Astrocyte (in vitro differentiated cells and primary cell): ENCODE results near the gene LRMDA. TPM values are rescaled to one million over a fixed set of nuclear protein-coding genes. Genes with fewer than 3 reads are reported as not detected.

Source experiments
- DNase-seq: peaks from one replicate; pipeline ENCODE4 v3.0.0-alpha.2; 2010; ENCODE audit warnings: low read depth
- FAIRE-seq: peaks from 2 replicates; lab custom pipeline; 2011; peaks lifted over from hg19 to GRCh38; lab: Jason Lieb, UNC
- H2AFZ ChIP-seq: 2 replicates; pipeline ENCODE4 v1.6.0; 2012; ENCODE audit warnings: low read depth, low read length, inconsistent platforms
- H3K27ac ChIP-seq: 2 replicates; pipeline ENCODE4 v1.5.1; 2011; ENCODE audit warnings: low read depth, low read length, inconsistent platforms
- H3K27me3 ChIP-seq: 2 replicates; pipeline ENCODE4 v1.6.0; 2011; ENCODE audit warnings: low read length, inconsistent platforms; ENCODE audit not compliant: insufficient read depth
- H3K36me3 ChIP-seq: 2 replicates; pipeline ENCODE4 v1.5.1; 2011; ENCODE audit warnings: low read length, inconsistent platforms; ENCODE audit not compliant: insufficient read depth
- H3K4me1 ChIP-seq: 2 replicates; pipeline ENCODE4 v1.5.1; 2011; ENCODE audit warnings: low read length, inconsistent platforms; ENCODE audit not compliant: insufficient read depth
- H3K4me2 ChIP-seq: 2 replicates; pipeline ENCODE4 v1.6.0; 2012; ENCODE audit warnings: low read length, inconsistent platforms
- H3K4me3 ChIP-seq: 2 replicates; pipeline ENCODE4 v1.5.1; 2011; ENCODE audit warnings: low read depth, mild to moderate bottlenecking, low read length, inconsistent platforms; ENCODE audit not compliant: insufficient read depth
- H3K79me2 ChIP-seq: 2 replicates; pipeline ENCODE4 v1.6.0; 2012; ENCODE audit warnings: mild to moderate bottlenecking, low read length, inconsistent platforms; ENCODE audit not compliant: insufficient read depth
- H3K9ac ChIP-seq: 2 replicates; pipeline ENCODE4 v1.6.0; 2012; ENCODE audit warnings: mild to moderate bottlenecking, low read length, inconsistent platforms
- H3K9me3 ChIP-seq: 2 replicates; pipeline ENCODE4 v1.5.1; 2012; ENCODE audit warnings: low read depth, mild to moderate bottlenecking, low read length, inconsistent platforms; ENCODE audit not compliant: insufficient read depth
- H4K20me1 ChIP-seq: 2 replicates; pipeline ENCODE4 v1.6.0; 2012; ENCODE audit warnings: low read length, inconsistent platforms; ENCODE audit not compliant: insufficient read depth
- H3K27ac Mint-ChIP-seq: one replicate; pipeline ENCODE4 v1.8.0; 2021; ENCODE audit warnings: mild to moderate bottlenecking, mixed read lengths; ENCODE audit not compliant: unreplicated experiment
- H3K27me3 Mint-ChIP-seq: one replicate; pipeline ENCODE4 v1.8.0; 2021; ENCODE audit warnings: low read depth, mixed read lengths; ENCODE audit not compliant: unreplicated experiment
- H3K36me3 Mint-ChIP-seq: one replicate; pipeline ENCODE4 v1.8.0; 2021; ENCODE audit warnings: low read depth, mixed read lengths; ENCODE audit not compliant: unreplicated experiment
- H3K4me1 Mint-ChIP-seq: one replicate; pipeline ENCODE4 v1.8.0; 2021; ENCODE audit warnings: low read depth, mixed read lengths; ENCODE audit not compliant: unreplicated experiment
- H3K4me3 Mint-ChIP-seq: one replicate; pipeline ENCODE4 v1.8.0; 2021; ENCODE audit warnings: mild to moderate bottlenecking, moderate library complexity, mixed read lengths; ENCODE audit not compliant: unreplicated experiment
- H3K9me3 Mint-ChIP-seq: one replicate; pipeline ENCODE4 v1.8.0; 2021; ENCODE audit warnings: mild to moderate bottlenecking, mixed read lengths; ENCODE audit not compliant: unreplicated experiment
- CTCF ChIP-seq: IDR thresholded peaks from 2 replicates; pipeline ENCODE4 v1.5.1; 2011; ENCODE audit warnings: low read depth, mild to moderate bottlenecking, inconsistent platforms, low read length, moderate library complexity; ENCODE audit not compliant: insufficient read depth
- EZH2 ChIP-seq: IDR thresholded peaks from 2 replicates; pipeline ENCODE4 v1.6.1; 2012; ENCODE audit warnings: mild to moderate bottlenecking, low read length, inconsistent platforms; ENCODE audit not compliant: insufficient read depth
- total RNA-seq: library from RNA; stranded (reverse); gene quantifications from 2 replicates; pipeline ENCODE4 v1.2.1, GENCODE V29; 2021

The LRMDA gene
- total RNA-seq, 1 donor from 2014 or later = 2.7 TPM

- Histone ChIP-seq H3K9me3 (no peaks in the 10 kb centered on the region), H3K4me1 (peaks cover 7% of the 10 kb centered on the region), H4K20me1 (no peaks in the 10 kb centered on the region), H2AFZ (no peak overlapping the region), H3K4me2 (no peak overlapping the region), H3K79me2 (no peaks in the 10 kb centered on the region), H3K27me3 (no peaks in the 10 kb centered on the region), H3K4me3 (no peak overlapping the region), H3K36me3 (no peaks in the 10 kb centered on the region), H3K27ac (no peak overlapping the region), H3K9ac (no peak overlapping the region)
- Mint-ChIP-seq H3K36me3 (no peaks in the 10 kb centered on the region), H3K9me3 (peaks cover 3% of the 10 kb centered on the region), H3K4me3 (no peak overlapping the region), H3K27ac (no peak overlapping the region), H3K27me3 (peaks cover 4% of the 10 kb centered on the region), H3K4me1 (peaks cover 13% of the 10 kb centered on the region)
- DNase-seq (no peak), FAIRE-seq (no peak)
- TF ChIP-seq EZH2 (no peak), CTCF (no peak)
Observed at GRCh38 chr10:76106611-76107010, 675.2 kb downstream of the LRMDA start.

GRCh38 chr10:76108563-76109359 is 677.3 kb downstream of the LRMDA start:
- no peaks in the 10 kb centered on the region for H4K20me1 ChIP-seq
- no peak overlapping the region for H3K4me2 ChIP-seq
- H2AFZ ChIP-seq = no peak overlapping the region
- H3K27me3 Mint-ChIP-seq = peaks cover 4% of the 10 kb centered on the region
- no peak overlapping the region for H3K4me3 Mint-ChIP-seq
- no peaks in the 10 kb centered on the region for H3K79me2 ChIP-seq
- no peaks in the 10 kb centered on the region for H3K27me3 ChIP-seq
- peaks cover 4% of the 10 kb centered on the region for H3K4me1 ChIP-seq
- no peaks in the 10 kb centered on the region for H3K36me3 ChIP-seq
- DNase-seq (no peak), FAIRE-seq (no peak)
- no peak overlapping the region for H3K9ac ChIP-seq
- no peaks in the 10 kb centered on the region for H3K36me3 Mint-ChIP-seq
- H3K4me3 ChIP-seq = no peak overlapping the region
- TF ChIP-seq CTCF = no peak
- no peak for TF ChIP-seq EZH2
- H3K9me3 ChIP-seq = no peaks in the 10 kb centered on the region
- H3K27ac ChIP-seq = no peak overlapping the region
- H3K9me3 Mint-ChIP-seq = no peaks in the 10 kb centered on the region
- peaks cover 17% of the 10 kb centered on the region for H3K4me1 Mint-ChIP-seq
- no peak overlapping the region for H3K27ac Mint-ChIP-seq

GRCh38 chr10:76111404-76111803 is 680.0 kb downstream of the LRMDA start:
- H3K4me3 ChIP-seq = no peak overlapping the region
- H3K9me3 ChIP-seq = no peaks in the 10 kb centered on the region
- peaks cover 38% of the 10 kb centered on the region for H3K4me1 Mint-ChIP-seq
- no peak overlapping the region for H3K27ac Mint-ChIP-seq
- H3K27ac ChIP-seq = no peak overlapping the region
- H3K9me3 Mint-ChIP-seq = no peaks in the 10 kb centered on the region
- no peaks in the 10 kb centered on the region for H3K27me3 ChIP-seq
- H3K9ac ChIP-seq = no peak overlapping the region
- H3K27me3 Mint-ChIP-seq = peaks cover 4% of the 10 kb centered on the region
- FAIRE-seq (no peak), DNase-seq (no peak)
- H3K4me3 Mint-ChIP-seq = no peak overlapping the region
- H3K4me2 ChIP-seq = peak overlapping the region; percentile 6
- no peaks in the 10 kb centered on the region for H4K20me1 ChIP-seq
- no peaks in the 10 kb centered on the region for H3K79me2 ChIP-seq
- H2AFZ ChIP-seq = no peak overlapping the region
- H3K4me1 ChIP-seq = peaks cover 21% of the 10 kb centered on the region
- H3K36me3 Mint-ChIP-seq = no peaks in the 10 kb centered on the region
- TF ChIP-seq EZH2 (no peak), CTCF (no peak)
- no peaks in the 10 kb centered on the region for H3K36me3 ChIP-seq
